Osteocyte (in vitro differentiated cells): ENCODE measurements around the gene FLNC. TPM values are rescaled to one million over a fixed set of nuclear protein-coding genes. Genes with fewer than 3 reads are reported as not detected.

ENCODE experiments used
- DNase-seq: peaks from one replicate; pipeline ENCODE4 v3.0.0; 2021; ENCODE audit warnings: mixed read lengths; ENCODE audit not compliant: unreplicated experiment; ENCODE audit errors: extremely low spot score
- H3K27ac Mint-ChIP-seq: one replicate; pipeline ENCODE4 v1.8.0; 2021; ENCODE audit warnings: mild to moderate bottlenecking, mixed read lengths; ENCODE audit not compliant: unreplicated experiment
- H3K27me3 Mint-ChIP-seq: one replicate; pipeline ENCODE4 v1.8.0; 2021; ENCODE audit warnings: mixed read lengths; ENCODE audit not compliant: unreplicated experiment
- H3K36me3 Mint-ChIP-seq: one replicate; pipeline ENCODE4 v1.8.0; 2021; ENCODE audit warnings: mixed read lengths; ENCODE audit not compliant: unreplicated experiment
- H3K4me1 Mint-ChIP-seq: one replicate; pipeline ENCODE4 v1.8.0; 2021; ENCODE audit warnings: mixed read lengths; ENCODE audit not compliant: unreplicated experiment
- H3K4me3 Mint-ChIP-seq: one replicate; pipeline ENCODE4 v1.8.0; 2021; ENCODE audit warnings: mild to moderate bottlenecking, moderate library complexity, mixed read lengths; ENCODE audit not compliant: unreplicated experiment
- H3K9me3 Mint-ChIP-seq: one replicate; pipeline ENCODE4 v1.8.0; 2021; ENCODE audit warnings: mixed read lengths; ENCODE audit not compliant: unreplicated experiment
- CTCF ChIP-seq: fragments of 200-600 bp; sonication (generic); IDR thresholded peaks from 2 replicates; pipeline ENCODE4 v1.5.0; 2021; ENCODE audit warnings: antibody characterized with exemption, mild to moderate bottlenecking, moderate library complexity
- total RNA-seq: library from RNA; stranded (reverse); gene quantifications from 2 replicates; pipeline ENCODE4 v1.2.1, GENCODE V29; 2021

Gene FLNC
- total RNA-seq, 1 donor from 2014 or later: 26.9 TPM

DNA sequence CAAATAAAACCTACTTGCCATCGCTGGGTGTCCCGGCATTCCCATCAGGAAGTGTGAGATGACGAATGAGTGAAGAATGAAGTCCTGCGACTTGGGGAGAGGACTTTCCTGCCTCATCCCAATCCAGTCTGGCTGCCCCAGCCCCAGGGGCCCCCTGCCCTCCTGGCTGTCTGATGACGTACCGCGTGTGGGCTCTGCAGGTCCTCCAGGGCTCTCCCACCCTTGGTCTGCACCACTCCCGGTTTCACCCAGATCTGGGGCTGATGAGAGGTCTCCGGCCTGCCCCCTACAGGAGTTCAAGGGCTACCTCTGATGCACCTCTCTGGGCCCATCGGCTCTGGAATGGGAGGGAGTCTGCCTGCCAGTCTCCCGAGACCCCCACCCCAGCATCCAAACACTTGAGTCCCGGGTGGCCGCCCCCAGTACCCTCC, 42.2 kb downstream of the FLNC start:
- DNase-seq: no peak
- Mint-ChIP-seq H3K4me1 (peaks cover 8% of the 10 kb centered on the region), H3K36me3 (peaks cover 2% of the 10 kb centered on the region), H3K27ac (no peak overlapping the region), H3K4me3 (no peak overlapping the region), H3K9me3 (no peaks in the 10 kb centered on the region), H3K27me3 (peaks cover 5% of the 10 kb centered on the region)
- TF ChIP-seq CTCF: no peak

DNA sequence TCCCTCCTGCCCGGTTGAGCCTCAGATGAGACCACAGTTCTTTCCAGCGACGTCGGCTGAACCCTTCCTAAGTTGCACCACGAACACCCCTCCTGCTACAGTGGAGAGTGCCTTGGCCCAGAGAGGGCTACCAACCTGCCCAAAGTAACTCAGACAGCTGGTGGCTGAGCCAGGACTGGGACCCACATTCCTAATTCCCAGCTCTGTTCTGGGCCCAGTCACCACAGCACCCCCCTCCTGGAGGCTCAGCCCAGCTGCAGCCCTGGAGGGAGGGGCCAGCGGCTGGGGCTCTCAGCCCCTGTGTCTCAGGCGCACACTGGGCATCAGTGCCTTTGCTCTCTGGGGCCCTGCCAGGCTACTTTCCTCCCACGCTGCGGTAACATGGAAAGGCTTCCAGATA, 43.0 kb downstream of the FLNC start:
- Mint-ChIP-seq H3K27ac (no peak overlapping the region), H3K4me1 (peaks cover 6% of the 10 kb centered on the region), H3K4me3 (no peak overlapping the region), H3K9me3 (no peaks in the 10 kb centered on the region), H3K36me3 (peaks cover 2% of the 10 kb centered on the region), H3K27me3 (peaks cover 5% of the 10 kb centered on the region)
- DNase-seq: no peak
- TF ChIP-seq CTCF: no peak

- H3K36me3 Mint-ChIP-seq: peaks cover 2% of the 10 kb centered on the region
- H3K9me3 Mint-ChIP-seq: no peaks in the 10 kb centered on the region
- no peak overlapping the region for H3K27ac Mint-ChIP-seq
- no peak overlapping the region for H3K4me3 Mint-ChIP-seq
- DNase-seq: no peak
- H3K4me1 Mint-ChIP-seq: no peaks in the 10 kb centered on the region
- peaks cover 5% of the 10 kb centered on the region for H3K27me3 Mint-ChIP-seq
- no peak for TF ChIP-seq CTCF
These were observed 44.2 kb downstream of the FLNC start for GRCh38 chr7:128874140-128875031.

DNA sequence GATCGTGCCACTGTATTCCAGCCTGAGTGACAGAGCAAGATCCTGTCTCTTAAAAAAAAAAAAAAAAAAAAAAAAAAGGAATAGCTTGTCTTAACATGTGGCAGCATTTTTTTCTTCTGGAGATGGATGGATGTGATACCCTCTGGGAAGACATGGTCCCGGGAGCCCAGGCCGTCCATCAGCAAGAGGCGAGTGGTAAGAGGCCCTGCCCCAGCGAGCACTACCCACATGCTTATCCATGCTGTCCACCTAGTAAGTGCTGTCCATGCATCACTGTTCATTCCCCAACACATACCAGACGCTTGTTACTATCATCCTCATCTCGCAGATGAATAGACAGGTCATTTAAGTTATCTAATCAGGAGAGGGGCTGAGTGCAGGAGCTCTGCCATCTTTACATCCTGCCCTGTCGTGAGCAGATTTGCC, 45.3 kb downstream of the FLNC start:
- DNase-seq: no peak
- TF ChIP-seq CTCF: no peak
- H3K4me3 Mint-ChIP-seq: no peak overlapping the region
- H3K27me3 Mint-ChIP-seq: no peaks in the 10 kb centered on the region
- no peaks in the 10 kb centered on the region for H3K36me3 Mint-ChIP-seq
- H3K9me3 Mint-ChIP-seq: no peaks in the 10 kb centered on the region
- no peak overlapping the region for H3K27ac Mint-ChIP-seq
- H3K4me1 Mint-ChIP-seq: no peaks in the 10 kb centered on the region

- no peaks in the 10 kb centered on the region for H3K36me3 Mint-ChIP-seq
- no peaks in the 10 kb centered on the region for H3K27me3 Mint-ChIP-seq
- H3K9me3 Mint-ChIP-seq: no peaks in the 10 kb centered on the region
- DNase-seq: no peak
- H3K27ac Mint-ChIP-seq: no peak overlapping the region
- no peak overlapping the region for H3K4me3 Mint-ChIP-seq
- TF ChIP-seq CTCF: no peak
- H3K4me1 Mint-ChIP-seq: no peaks in the 10 kb centered on the region
These were observed 45.9 kb downstream of the FLNC start for GRCh38 chr7:128876127-128876526.
